GM23338 (cell line): ENCODE measurements around the gene BRCC3. TPM values are rescaled to one million over a fixed set of nuclear protein-coding genes. Genes with fewer than 3 reads are reported as not detected.

Experiments
- ATAC-seq: fragments of 200-7000 bp; cut with Tn5 transposase; 3 replicates; pipeline ENCODE4 v1.9.1; 2020
- DNase-seq: peaks from one replicate; pipeline ENCODE4 v3.0.0-alpha.2; 2015; ENCODE audit warnings: low spot score
- H2AFZ ChIP-seq: fragments of 200-600 bp; sonication (generic); 2 replicates; pipeline ENCODE4 v1.8.0; 2016; ENCODE audit warnings: antibody characterized with exemption, mild to moderate bottlenecking, moderate library complexity
- H3F3A ChIP-seq: fragments of 200-600 bp; sonication (generic); replicated peaks from 2 replicates; pipeline ENCODE4 v1.8.0; 2017; ENCODE audit warnings: antibody characterized with exemption, mixed run types, low read depth
- H3K27ac ChIP-seq: fragments of 200-600 bp; sonication (generic); 2 replicates; pipeline ENCODE4 v1.6.1; 2016; ENCODE audit warnings: low read depth
- H3K27me3 ChIP-seq: fragments of 200-600 bp; sonication (generic); 2 replicates; pipeline ENCODE4 v1.8.0; 2016; ENCODE audit warnings: mild to moderate bottlenecking, mixed run types, moderate library complexity; ENCODE audit not compliant: insufficient read depth
- H3K36me3 ChIP-seq: fragments of 200-600 bp; sonication (generic); 2 replicates; pipeline ENCODE4 v1.8.0; 2016; ENCODE audit warnings: mild to moderate bottlenecking; ENCODE audit not compliant: insufficient read depth
- H3K4me1 ChIP-seq: fragments of 200-600 bp; sonication (generic); 2 replicates; pipeline ENCODE4 v1.8.0; 2016; ENCODE audit warnings: mild to moderate bottlenecking, moderate library complexity; ENCODE audit not compliant: insufficient read depth
- H3K4me2 ChIP-seq: fragments of 200-600 bp; sonication (generic); 2 replicates; pipeline ENCODE4 v1.7.1; 2017; ENCODE audit warnings: mixed run types
- H3K4me3 ChIP-seq: fragments of 200-600 bp; sonication (generic); 2 replicates; pipeline ENCODE4 v1.6.1; 2016; ENCODE audit warnings: mixed run types
- H3K79me2 ChIP-seq: fragments of 200-600 bp; sonication (generic); replicated peaks from 2 replicates; pipeline ENCODE4 v1.8.0; 2017; ENCODE audit warnings: mild to moderate bottlenecking; ENCODE audit not compliant: insufficient read depth
- H3K9me2 ChIP-seq: fragments of 200-600 bp; sonication (generic); 2 replicates; pipeline ENCODE4 v1.8.0; 2017; ENCODE audit not compliant: insufficient read depth
- H4K20me1 ChIP-seq: fragments of 200-600 bp; sonication (generic); replicated peaks from 2 replicates; pipeline ENCODE4 v1.8.0; 2017; ENCODE audit warnings: mild to moderate bottlenecking; ENCODE audit not compliant: insufficient read depth
- H3K27ac Mint-ChIP-seq: 2 replicates; pipeline ENCODE4 v1.8.0; 2020; ENCODE audit warnings: inconsistent platforms, mild to moderate bottlenecking, moderate library complexity, mixed read lengths
- H3K27me3 Mint-ChIP-seq: 3 replicates; pipeline ENCODE4 v1.8.0; 2022; ENCODE audit warnings: low read depth, mild to moderate bottlenecking, moderate library complexity, mixed read lengths, inconsistent platforms; ENCODE audit not compliant: insufficient read depth, poor library complexity
- H3K36me3 Mint-ChIP-seq: 3 replicates; pipeline ENCODE4 v1.8.0; 2021; ENCODE audit warnings: low read depth, mild to moderate bottlenecking, inconsistent platforms, moderate library complexity, mixed read lengths
- H3K4me1 Mint-ChIP-seq: 3 replicates; pipeline ENCODE4 v1.8.0; 2020; ENCODE audit warnings: mild to moderate bottlenecking, inconsistent platforms, mixed read lengths
- H3K4me3 Mint-ChIP-seq: 3 replicates; pipeline ENCODE4 v1.8.0; 2021; ENCODE audit warnings: moderate library complexity, mild to moderate bottlenecking, inconsistent platforms, mixed read lengths
- H3K9me3 Mint-ChIP-seq: 3 replicates; pipeline ENCODE4 v1.8.0; 2020; ENCODE audit warnings: moderate library complexity, mild to moderate bottlenecking, inconsistent platforms, mixed read lengths
- CREB1 ChIP-seq: fragments of 250-450 bp; sonication (Bioruptor Pico); IDR thresholded peaks from 2 replicates; pipeline ENCODE4 v1.5.0; 2020; ENCODE audit warnings: low read depth, mild to moderate bottlenecking, moderate library complexity
- ETS1 ChIP-seq: IDR thresholded peaks from 2 replicates; pipeline ENCODE4 v1.6.1; 2016; ENCODE audit warnings: antibody characterized with exemption
- EZH2 ChIP-seq: fragments of 200-600 bp; sonication (generic); IDR thresholded peaks from one replicate; pipeline ENCODE4 v1.8.0; 2017; ENCODE audit warnings: antibody characterized with exemption, mild to moderate bottlenecking, low read depth; ENCODE audit not compliant: unreplicated experiment
- JUNB ChIP-seq: IDR thresholded peaks from one replicate; pipeline ENCODE4 v1.6.1; 2016; ENCODE audit warnings: antibody characterized with exemption; ENCODE audit not compliant: unreplicated experiment
- NANOG ChIP-seq: IDR thresholded peaks from 2 replicates; pipeline ENCODE4 v1.6.1; 2016; ENCODE audit warnings: antibody characterized with exemption, borderline replicate concordance
- POLR2AphosphoS5 ChIP-seq: IDR thresholded peaks from 2 replicates; pipeline ENCODE4 v1.6.1; 2016; ENCODE audit warnings: antibody characterized with exemption, low read depth
- STAT1 ChIP-seq: IDR thresholded peaks from one replicate; pipeline ENCODE4 v1.6.1; 2016; ENCODE audit warnings: antibody characterized with exemption; ENCODE audit not compliant: unreplicated experiment
- ZNF114 ChIP-seq: fragments of 250-450 bp; sonication (Bioruptor Pico); IDR thresholded peaks from 2 replicates; pipeline ENCODE4 v1.5.0; 2020; ENCODE audit warnings: mild to moderate bottlenecking, moderate library complexity
- ZNF331 ChIP-seq: fragments of 250-450 bp; sonication (Bioruptor Pico); IDR thresholded peaks from 2 replicates; pipeline ENCODE4 v1.5.0; 2020; ENCODE audit warnings: low read depth, mild to moderate bottlenecking, moderate library complexity
- ZNF462 ChIP-seq: fragments of 250-450 bp; sonication (Bioruptor Pico); IDR thresholded peaks from 2 replicates; pipeline ENCODE4 v1.5.0; 2020; ENCODE audit warnings: mild to moderate bottlenecking, moderate library complexity
- polyA plus RNA-seq: library from polyadenylated mRNA; unstranded; fragments of >200 nt; fragmentation: Nextera tagmentation; extraction: Ambion mirVana; gene quantifications from 2 replicates; pipeline ENCODE4 v1.2.1, GENCODE V29; 2016
- total RNA-seq: library from RNA; depleted of rRNA; stranded (reverse); fragments of >200 nt; shearing (Covaris generic); gene quantifications from 2 replicates; pipeline ENCODE4 v1.2.3, GENCODE V29; 2014
- TF ChIP-seq, protein P1 (sequence below): IDR thresholded peaks from one replicate; pipeline ENCODE4 v1.6.1; 2018; ENCODE audit warnings: antibody characterized with exemption; ENCODE audit not compliant: unreplicated experiment
- TF ChIP-seq, protein P2 (sequence below), 2 experiments: fragments of 200-600 bp in 1 of 2; sonication (generic) in 1 of 2; conservative IDR thresholded peaks; 2 replicates each; pipeline versions ENCODE4 v1.5.1 to v1.6.1; 2016 to 2017; ENCODE audit warnings: antibody characterized with exemption in 2 of 2, low read depth in 2 of 2, mild to moderate bottlenecking in 2 of 2, moderate library complexity in 1 of 2

BRCC3 gene
- total and polyA plus RNA-seq, 2 experiments from 2014 or later: 18.4 to 26.7 TPM

DNA sequence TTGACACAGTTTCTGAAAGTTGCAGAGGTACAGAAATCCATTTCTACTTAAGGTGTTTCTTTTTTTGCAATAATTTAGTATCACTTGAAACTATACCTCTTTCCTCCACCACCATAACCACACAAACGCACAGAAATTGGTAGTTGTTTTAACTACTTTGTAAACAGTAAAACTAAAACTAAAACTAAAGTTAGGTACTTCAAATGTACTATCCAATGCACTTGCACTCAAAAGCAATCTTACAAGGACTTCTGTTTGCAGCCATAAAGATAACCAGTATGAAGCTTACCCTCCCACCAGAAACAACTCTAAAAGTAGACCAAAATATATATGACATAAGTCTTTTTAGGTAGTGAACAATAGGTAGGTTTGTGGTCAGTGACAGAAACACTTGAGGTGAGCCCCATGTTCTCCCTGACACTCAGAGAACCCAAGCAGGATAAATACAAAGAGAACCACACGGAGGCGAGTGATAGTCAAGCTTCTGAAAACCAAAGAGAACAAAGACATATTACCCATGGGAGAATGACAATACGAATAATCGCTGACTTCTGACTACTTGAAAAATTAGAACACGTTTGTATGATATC lies 72.7 kb downstream of the BRCC3 start:
- Histone ChIP-seq H3F3A (no peaks in the 10 kb centered on the region), H3K4me2 (no peak overlapping the region), H3K79me2 (no peaks in the 10 kb centered on the region), H3K9me2 (no peaks in the 10 kb centered on the region), H3K27me3 (no peaks in the 10 kb centered on the region), H3K27ac (no peak overlapping the region), H2AFZ (no peak overlapping the region), H4K20me1 (no peaks in the 10 kb centered on the region), H3K4me1 (no peaks in the 10 kb centered on the region), H3K36me3 (no peaks in the 10 kb centered on the region), H3K4me3 (no peak overlapping the region)
- Mint-ChIP-seq H3K27me3 (no peaks in the 10 kb centered on the region), H3K4me1 (peaks cover 2% of the 10 kb centered on the region; the same call in 1 of the 3 replicates), H3K36me3 (no peaks in the 10 kb centered on the region), H3K9me3 (no peaks in the 10 kb centered on the region), H3K27ac (no peak overlapping the region), H3K4me3 (no peak overlapping the region)
- ATAC-seq (no peak), DNase-seq (no peak)
- TF ChIP-seq NANOG (no peak), JUNB (no peak), POLR2AphosphoS5 (no peak), STAT1 (no peak), ETS1 (no peak), ZNF462 (CRISPR knock-in tag) (no peak), CREB1 (no peak), ZNF331 (CRISPR knock-in tag) (no peak), ZNF114 (CRISPR knock-in tag) (no peak), EZH2 (no peak)
- TF ChIP-seq, protein P1, sequence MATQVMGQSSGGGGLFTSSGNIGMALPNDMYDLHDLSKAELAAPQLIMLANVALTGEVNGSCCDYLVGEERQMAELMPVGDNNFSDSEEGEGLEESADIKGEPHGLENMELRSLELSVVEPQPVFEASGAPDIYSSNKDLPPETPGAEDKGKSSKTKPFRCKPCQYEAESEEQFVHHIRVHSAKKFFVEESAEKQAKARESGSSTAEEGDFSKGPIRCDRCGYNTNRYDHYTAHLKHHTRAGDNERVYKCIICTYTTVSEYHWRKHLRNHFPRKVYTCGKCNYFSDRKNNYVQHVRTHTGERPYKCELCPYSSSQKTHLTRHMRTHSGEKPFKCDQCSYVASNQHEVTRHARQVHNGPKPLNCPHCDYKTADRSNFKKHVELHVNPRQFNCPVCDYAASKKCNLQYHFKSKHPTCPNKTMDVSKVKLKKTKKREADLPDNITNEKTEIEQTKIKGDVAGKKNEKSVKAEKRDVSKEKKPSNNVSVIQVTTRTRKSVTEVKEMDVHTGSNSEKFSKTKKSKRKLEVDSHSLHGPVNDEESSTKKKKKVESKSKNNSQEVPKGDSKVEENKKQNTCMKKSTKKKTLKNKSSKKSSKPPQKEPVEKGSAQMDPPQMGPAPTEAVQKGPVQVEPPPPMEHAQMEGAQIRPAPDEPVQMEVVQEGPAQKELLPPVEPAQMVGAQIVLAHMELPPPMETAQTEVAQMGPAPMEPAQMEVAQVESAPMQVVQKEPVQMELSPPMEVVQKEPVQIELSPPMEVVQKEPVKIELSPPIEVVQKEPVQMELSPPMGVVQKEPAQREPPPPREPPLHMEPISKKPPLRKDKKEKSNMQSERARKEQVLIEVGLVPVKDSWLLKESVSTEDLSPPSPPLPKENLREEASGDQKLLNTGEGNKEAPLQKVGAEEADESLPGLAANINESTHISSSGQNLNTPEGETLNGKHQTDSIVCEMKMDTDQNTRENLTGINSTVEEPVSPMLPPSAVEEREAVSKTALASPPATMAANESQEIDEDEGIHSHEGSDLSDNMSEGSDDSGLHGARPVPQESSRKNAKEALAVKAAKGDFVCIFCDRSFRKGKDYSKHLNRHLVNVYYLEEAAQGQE: no peak
- TF ChIP-seq, protein P2, sequence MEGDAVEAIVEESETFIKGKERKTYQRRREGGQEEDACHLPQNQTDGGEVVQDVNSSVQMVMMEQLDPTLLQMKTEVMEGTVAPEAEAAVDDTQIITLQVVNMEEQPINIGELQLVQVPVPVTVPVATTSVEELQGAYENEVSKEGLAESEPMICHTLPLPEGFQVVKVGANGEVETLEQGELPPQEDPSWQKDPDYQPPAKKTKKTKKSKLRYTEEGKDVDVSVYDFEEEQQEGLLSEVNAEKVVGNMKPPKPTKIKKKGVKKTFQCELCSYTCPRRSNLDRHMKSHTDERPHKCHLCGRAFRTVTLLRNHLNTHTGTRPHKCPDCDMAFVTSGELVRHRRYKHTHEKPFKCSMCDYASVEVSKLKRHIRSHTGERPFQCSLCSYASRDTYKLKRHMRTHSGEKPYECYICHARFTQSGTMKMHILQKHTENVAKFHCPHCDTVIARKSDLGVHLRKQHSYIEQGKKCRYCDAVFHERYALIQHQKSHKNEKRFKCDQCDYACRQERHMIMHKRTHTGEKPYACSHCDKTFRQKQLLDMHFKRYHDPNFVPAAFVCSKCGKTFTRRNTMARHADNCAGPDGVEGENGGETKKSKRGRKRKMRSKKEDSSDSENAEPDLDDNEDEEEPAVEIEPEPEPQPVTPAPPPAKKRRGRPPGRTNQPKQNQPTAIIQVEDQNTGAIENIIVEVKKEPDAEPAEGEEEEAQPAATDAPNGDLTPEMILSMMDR (conservative IDR thresholded peaks at IDR 0.05; ENCODE audit: low read depth in 2 of 2): no peak
